ENCODE results near the gene RNF113A.
"Not testable (repeated sequence)": the region's sequence is repeated elsewhere in the genome, so short reads cannot be mapped to it uniquely, and the experiment has no call there.

Gene RNF113A

DNA sequence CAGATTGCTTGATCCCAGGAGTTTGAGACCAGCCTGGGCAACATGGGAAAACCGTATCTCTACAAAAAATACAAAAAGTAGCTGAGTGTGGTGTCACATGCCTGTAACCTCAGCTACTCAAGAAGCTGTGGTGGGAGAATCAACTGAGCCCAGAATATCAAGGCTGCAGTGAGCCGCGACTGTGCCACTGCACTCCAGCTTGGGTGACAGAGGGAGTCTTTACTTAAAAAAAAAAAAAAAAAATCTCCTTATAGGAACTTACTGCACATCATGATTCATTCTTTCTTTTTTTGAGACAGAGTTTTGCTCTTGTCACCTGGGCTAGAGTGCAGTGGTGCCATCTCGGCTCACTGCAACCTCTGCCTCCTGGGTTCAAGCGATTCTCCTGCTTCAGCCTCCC lies 43.1 kb downstream of the RNF113A start:
- DNase-seq: no peak

DNA sequence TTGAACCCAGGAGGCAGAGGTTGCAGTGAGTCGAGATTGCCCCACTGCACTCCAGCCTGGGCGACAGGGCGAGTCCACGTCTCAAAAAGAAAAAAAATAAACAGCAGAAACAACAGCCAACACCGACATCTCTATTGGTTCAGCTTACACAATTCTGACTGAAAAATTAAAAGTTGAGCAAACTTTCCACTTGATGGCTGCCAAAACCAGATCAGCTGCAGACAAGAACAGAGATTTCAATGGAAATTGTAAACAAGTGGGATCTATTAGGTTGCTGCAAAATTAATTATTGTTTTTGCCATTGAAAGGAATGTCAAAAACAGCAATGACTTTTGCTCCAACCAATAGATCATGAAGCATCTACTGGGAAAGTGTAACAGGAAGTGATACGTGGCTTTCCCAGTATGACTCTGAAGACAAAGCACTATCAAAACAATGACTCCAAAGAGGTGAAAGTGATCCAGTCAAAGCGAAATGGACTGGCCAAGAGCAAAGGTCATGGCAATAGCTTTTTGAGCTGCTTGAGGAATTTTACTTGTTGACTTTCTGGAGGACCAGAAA lies 45.1 kb downstream of the RNF113A start:
- DNase-seq: no peak

DNA sequence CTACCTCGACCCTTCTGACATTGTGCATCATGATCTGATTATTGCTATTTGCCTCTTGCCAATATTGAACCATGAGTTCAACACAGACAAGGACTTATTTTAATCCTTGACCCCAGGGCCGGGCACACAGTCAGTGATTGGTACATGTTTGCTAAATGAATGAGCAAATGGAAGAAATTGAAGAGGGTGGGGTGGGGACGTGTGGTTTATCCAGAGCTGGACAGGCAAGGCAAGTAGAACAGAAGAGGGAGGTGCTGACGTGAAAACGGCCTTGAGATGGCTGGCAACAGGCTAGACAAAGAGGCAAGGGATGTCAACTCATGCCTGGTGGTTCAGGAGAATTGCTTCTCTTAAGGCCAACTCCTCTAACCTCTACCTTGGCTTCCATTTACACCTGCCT lies 47.3 kb downstream of the RNF113A start:
- DNase-seq: not testable (repeated sequence)

GRCh38 chrX:119821703-119822102 lies 49.8 kb downstream of the RNF113A start:
- not testable (repeated sequence) for DNase-seq

Data from NCI-H1105 (cell line).